H1 (cell line): ENCODE measurements around the gene C3orf20. TPM values are rescaled to one million over a fixed set of nuclear protein-coding genes. Genes with fewer than 3 reads are reported as not detected.

ENCODE experiments used
- BCL11A ChIP-seq, 2 experiments: IDR thresholded peaks; one replicate each; pipeline ENCODE4 v1.6.1; 2011; ENCODE audit warnings: low read depth in 2 of 2, low read length in 2 of 2, mild to moderate bottlenecking in 2 of 2
- CREB1 ChIP-seq: IDR thresholded peaks from 2 replicates; pipeline ENCODE4 v1.6.1; 2012; ENCODE audit warnings: inconsistent platforms
- GTF2F1 ChIP-seq: IDR thresholded peaks from 2 replicates; pipeline ENCODE4 v1.6.1; 2012; ENCODE audit warnings: low read depth, low read length, improper control_type of control experiment, borderline replicate concordance
- RFX5 ChIP-seq: IDR thresholded peaks from 2 replicates; pipeline ENCODE4 v1.6.1; 2011; ENCODE audit warnings: low read depth, low read length, improper control_type of control experiment, borderline replicate concordance
- polyA plus RNA-seq, 7 experiments: library from polyadenylated mRNA; depleted of rRNA in 3 of 7; stranded (reverse) in 5 of 7; unstranded in 2 of 7; fragments of >200 nt in 5 of 7; fragments of 200-250 nt in 2 of 7; gene quantifications; 1 replicate in 5 of 7; 2 replicates in 1 of 7; 4 replicates in 1 of 7; pipeline versions ENCODE4 v1.2.1 to v1.2.3, GENCODE V29; 2011 to 2013; ENCODE audit warnings: missing spikeins in 2 of 7, mixed read lengths in 2 of 7
- total RNA-seq: library from RNA; stranded (reverse); fragmentation: NEBNext Ultra II Directional; extraction: Animal tissue kit (Norgen Biotek cat#: 25700); gene quantifications from 2 replicates; pipeline ENCODE4 v1.2.1, GENCODE V29; 2021

Gene C3orf20
- total and polyA plus RNA-seq, 2 of the 8 experiments (the other 6 are each of a cell fraction or from before 2014, with no cell fraction given), result not detected

- TF ChIP-seq BCL11A (IDR thresholded peaks at IDR 0.05; ENCODE audit: low read depth in 2 of 2, low read length in 2 of 2), result no peak
- TF ChIP-seq GTF2F1, result no peak
- no peak for TF ChIP-seq RFX5
- TF ChIP-seq CREB1, result no peak
- TF ChIP-seq, all 59 proteins: peak for 0
These were observed 144.7 kb downstream of the C3orf20 start (continued) for GRCh38 chr3:14819671-14820070.
